Dermis microvascular lymphatic vessel endothelial cell (primary cell): Measurements from ENCODE around the gene APOC3. TPM values are rescaled to one million over a fixed set of nuclear protein-coding genes. Genes with fewer than 3 reads are reported as not detected.
A peak's percentile ranks its signal among the peaks of the same experiment; 100 is the strongest.
"Not testable (repeated sequence)": the region's sequence is repeated elsewhere in the genome, so short reads cannot be mapped to it uniquely, and the experiment has no call there.

ENCODE experiments used
- DNase-seq, 2 donors: peaks; one replicate each; pipeline versions ENCODE4 v3.0.0 to v3.0.0-alpha.2; 2010; ENCODE audit warnings: low read depth in 2 of 2
- total RNA-seq: library from RNA; depleted of rRNA; stranded (reverse); fragments of >200 nt; gene quantifications from 2 replicates; pipeline ENCODE4 v1.2.1, GENCODE V29; 2014

APOC3 gene
- total RNA-seq, 1 donor from 2014 or later = not detected

DNA sequence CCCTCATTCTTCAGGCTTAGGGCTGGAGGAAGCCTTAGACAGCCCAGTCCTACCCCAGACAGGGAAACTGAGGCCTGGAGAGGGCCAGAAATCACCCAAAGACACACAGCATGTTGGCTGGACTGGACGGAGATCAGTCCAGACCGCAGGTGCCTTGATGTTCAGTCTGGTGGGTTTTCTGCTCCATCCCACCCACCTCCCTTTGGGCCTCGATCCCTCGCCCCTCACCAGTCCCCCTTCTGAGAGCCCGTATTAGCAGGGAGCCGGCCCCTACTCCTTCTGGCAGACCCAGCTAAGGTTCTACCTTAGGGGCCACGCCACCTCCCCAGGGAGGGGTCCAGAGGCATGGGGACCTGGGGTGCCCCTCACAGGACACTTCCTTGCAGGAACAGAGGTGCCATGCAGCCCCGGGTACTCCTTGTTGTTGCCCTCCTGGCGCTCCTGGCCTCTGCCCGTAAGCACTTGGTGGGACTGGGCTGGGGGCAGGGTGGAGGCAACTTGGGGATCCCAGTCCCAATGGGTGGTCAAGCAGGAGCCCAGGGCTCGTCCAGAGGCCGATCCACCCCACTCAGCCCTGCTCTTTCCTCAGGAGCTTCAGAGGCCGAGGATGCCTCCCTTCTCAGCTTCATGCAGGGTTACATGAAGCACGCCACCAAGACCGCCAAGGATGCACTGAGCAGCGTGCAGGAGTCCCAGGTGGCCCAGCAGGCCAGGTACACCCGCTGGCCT, 641 bp downstream of the APOC3 start:
- no peak for DNase-seq

DNA sequence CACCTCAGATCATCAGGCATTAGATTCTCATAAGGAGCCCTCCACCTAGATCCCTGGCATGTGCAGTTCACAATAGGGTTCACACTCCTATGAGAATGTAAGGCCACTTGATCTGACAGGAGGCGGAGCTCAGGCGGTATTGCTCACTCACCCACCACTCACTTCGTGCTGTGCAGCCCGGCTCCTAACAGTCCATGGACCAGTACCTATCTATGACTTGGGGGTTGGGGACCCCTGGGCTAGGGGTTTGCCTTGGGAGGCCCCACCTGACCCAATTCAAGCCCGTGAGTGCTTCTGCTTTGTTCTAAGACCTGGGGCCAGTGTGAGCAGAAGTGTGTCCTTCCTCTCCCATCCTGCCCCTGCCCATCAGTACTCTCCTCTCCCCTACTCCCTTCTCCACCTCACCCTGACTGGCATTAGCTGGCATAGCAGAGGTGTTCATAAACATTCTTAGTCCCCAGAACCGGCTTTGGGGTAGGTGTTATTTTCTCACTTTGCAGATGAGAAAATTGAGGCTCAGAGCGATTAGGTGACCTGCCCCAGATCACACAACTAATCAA, 2.2 kb downstream of the APOC3 start:
- DNase-seq = no peak

DNA sequence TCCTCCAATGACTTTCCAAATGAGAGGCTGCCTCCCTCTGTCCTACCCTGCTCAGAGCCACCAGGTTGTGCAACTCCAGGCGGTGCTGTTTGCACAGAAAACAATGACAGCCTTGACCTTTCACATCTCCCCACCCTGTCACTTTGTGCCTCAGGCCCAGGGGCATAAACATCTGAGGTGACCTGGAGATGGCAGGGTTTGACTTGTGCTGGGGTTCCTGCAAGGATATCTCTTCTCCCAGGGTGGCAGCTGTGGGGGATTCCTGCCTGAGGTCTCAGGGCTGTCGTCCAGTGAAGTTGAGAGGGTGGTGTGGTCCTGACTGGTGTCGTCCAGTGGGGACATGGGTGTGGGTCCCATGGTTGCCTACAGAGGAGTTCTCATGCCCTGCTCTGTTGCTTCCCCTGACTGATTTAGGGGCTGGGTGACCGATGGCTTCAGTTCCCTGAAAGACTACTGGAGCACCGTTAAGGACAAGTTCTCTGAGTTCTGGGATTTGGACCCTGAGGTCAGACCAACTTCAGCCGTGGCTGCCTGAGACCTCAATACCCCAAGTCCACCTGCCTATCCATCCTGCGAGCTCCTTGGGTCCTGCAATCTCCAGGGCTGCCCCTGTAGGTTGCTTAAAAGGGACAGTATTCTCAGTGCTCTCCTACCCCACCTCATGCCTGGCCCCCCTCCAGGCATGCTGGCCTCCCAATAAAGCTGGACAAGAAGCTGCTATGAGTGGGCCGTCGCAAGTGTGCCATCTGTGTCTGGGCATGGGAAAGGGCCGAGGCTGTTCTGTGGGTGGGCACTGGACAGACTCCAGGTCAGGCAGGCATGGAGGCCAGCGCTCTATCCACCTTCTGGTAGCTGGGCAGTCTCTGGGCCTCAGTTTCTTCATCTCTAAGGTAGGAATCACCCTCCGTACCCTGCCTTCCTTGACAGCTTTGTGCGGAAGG, 2.9 kb downstream of the APOC3 start:
- no peak for DNase-seq

DNA sequence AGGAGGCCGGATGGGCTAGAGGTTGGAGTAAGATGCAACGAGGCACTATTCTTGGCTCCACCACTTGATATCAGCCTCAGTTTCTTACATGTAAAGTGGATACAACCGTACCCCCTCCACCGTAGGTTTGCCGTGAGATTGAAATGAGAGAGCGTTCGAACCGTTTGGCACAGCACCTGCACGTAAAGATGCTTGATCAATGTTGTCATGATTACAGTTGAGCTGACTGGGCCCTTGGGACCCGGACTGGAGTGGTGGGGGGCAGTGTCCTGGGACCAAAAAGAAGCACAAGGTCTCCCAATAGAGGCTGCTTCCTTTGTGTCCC, 3.7 kb downstream of the APOC3 start:
- no peak for DNase-seq

DNA sequence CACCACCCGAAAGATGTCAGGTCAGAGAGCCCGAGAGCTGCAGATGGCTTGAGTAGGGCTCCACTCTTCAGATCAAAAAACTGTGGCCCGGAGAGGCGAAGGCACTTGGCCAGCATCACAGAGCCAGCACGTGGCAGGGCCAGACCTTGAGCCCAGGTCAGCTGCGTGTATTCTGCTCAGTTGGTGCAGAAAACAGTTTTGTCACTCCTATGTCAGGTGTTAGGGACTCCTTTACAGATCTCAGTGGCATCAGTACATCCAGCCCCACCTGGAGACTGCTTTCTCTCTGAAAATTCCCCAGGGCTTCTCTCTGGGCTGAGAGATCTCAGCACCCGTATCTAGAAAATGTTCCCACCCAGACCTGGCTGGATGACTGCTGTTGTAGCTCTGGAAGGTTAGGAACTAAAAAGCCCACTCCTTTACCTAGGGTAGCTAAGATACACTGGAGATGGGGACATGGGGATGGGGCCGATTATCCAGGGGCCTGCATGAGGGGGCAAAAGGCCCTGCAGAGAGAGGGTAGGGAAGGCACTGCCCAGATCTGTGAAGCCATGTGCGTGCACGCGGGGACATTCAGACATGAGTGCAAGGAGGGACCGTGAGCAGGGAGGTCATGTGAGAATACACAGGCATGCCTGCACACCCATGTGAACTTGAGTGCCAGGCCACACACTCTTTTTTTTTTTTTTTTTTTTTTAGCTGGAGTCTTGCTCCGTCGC, 4.3 kb downstream of the APOC3 start:
- no peak for DNase-seq

DNA sequence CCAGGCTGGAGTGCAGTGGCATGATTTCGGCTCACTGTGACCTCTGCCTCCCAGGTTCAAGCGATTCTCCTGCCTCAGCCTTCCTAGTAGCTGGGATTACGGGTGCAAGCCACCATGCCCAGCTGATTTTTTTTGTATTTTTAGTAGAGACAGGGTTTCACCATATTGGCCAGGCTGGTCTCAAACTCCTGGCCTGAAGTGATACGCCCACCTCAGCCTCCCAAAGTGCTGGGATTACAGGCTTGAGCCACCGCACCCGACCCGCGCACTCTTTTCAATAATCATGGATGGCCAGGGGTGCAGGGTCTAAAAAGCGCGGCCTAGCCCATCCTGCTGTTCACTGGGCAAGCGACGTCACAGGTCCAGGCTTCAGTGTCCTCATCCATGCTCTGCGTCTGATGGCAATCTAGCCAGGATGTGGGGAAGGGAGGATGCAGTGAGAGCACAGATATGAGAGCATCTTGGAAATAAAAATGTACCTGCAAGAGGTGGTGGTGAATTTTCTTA, 4.9 kb downstream of the APOC3 start:
- DNase-seq = not testable (repeated sequence)

DNA sequence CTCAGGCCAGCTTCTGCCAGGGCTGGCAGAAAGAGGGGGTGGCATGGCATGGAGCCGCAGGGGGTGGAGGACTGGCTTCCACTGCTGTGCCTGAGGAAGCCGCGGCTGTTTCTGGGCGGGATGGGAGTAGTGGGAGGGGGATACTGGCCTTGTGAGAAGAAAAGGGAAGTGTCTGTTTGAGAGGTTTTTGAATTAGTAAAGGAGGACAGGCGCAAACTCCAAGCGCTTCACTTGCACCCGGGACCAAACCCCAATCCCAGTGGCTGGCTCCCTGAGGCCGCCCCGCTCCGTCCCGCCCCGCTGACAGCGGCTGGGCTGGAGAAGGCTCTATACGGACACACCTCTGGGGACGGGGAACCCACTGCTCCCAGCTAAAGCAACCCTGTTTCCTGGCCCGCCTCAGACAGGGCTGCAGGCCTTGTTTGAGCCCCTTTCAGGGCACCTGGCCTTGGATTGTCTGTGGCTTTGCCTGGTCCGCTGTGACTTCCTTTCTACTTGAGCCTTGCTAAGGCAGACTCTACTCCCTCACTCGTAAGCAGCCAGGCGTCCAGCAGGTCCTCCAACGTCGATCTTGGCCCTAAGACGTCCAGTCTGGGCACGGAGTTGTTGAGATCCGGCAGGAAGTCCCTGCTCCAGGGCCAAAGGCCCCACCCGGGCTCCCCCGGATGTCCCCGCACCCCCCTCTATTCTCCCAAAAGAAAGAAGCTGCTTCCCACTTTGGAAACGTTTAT, 5.5 kb downstream of the APOC3 start:
- no peak for DNase-seq

DNA sequence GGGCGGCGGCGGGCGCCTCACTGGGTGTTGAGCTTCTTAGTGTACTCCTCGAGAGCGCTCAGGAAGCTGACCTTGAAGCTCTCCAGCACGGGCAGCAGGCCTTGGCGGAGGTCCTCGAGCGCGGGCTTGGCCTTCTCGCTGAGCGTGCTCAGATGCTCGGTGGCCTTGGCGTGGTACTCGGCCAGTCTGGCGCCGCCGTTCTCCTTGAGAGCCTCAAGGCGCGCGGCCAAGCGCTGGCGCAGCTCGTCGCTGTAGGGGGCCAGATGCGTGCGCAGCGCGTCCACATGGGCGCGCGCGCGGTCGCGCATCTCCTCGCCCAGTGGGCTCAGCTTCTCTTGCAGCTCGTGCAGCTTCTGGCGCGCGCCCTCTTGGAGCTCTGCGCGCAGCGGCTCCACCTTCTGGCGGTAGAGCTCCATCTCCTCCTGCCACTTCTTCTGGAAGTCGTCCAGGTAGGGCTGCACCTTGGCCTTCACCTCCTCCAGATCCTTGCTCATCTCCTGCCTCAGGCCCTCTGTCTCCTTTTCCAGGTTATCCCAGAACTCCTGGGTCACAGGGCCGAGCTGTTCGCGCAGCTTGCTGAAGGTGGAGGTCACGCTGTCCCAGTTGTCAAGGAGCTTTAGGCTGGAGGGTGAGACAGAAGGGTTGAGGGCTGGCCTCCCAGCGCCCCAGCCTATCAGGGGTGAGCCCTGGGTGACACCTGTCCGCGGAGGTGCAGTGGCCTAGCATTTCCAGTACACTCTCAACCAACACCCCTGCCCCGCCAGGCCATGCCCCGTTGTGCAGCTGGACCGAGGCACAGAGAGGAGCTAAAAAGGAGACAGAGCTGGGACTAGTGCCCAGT, 6.3 kb downstream of the APOC3 start:
- DNase-seq = peak; percentile 17 to 89

DNA sequence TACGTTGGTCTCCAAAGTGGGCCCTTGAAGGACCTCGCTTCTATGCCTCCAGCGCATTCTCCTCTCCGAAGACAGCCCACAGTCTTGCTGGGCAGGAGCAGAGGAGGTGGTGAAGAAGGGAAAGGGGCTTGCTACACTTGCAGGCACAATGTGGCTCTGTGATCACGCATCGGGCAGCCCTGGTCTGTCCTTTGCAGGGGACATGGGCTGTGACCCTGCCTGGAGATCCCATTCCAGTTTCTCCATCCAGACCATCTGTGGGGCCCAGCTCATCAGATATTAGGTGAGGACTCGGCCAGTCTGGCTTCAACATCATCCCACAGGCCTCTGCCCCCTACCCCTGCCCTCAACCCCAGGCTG, 6.9 kb downstream of the APOC3 start:
- DNase-seq = no peak

DNA sequence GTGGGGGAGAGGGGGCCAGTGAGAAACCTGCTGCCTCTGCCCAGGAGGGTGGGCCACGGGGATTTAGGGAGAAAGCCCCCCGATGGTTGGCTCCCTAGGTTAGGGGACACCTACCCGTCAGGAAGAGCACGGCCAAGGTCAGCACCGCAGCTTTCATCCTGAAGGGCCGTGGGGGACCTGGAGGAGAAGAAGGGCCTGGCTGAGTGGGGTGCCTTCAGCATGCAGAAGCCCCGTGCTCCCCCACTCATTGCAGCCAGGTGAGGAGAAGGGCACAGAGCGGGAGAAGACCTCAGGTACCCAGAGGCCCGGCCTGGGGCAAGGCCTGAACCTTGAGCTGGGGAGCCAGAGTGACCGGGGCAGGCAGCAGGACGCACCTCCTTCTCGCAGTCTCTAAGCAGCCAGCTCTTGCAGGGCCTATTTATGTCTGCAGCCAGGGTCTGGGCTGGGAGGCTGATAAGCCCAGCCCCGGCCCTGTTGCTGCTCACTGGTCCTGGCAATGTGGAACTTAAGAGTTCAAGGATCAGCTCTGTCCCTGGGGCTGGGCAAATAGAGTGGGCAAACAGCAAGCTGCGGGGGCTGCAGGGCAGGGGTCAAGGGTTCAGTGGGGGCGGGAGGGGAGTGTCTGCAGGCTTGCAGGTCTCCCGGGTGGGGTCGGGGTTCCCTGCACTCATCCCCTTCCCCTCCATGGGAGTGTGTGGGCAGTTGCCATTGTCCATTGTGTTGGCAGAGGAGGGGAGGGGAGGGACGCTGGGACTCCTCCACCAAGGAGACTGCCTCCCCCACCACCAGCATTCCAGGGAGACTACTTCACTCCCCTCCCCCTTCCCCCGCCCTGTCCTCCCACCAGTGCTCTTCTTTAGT, 7.8 kb downstream of the APOC3 start, which contains the start of gene APOA1:
APOA1 (minus strand) TSS at position 392 of the 861 bp plus-strand sequence; CDS start at position 157, 235 bp downstream.
- no peak for DNase-seq

DNA sequence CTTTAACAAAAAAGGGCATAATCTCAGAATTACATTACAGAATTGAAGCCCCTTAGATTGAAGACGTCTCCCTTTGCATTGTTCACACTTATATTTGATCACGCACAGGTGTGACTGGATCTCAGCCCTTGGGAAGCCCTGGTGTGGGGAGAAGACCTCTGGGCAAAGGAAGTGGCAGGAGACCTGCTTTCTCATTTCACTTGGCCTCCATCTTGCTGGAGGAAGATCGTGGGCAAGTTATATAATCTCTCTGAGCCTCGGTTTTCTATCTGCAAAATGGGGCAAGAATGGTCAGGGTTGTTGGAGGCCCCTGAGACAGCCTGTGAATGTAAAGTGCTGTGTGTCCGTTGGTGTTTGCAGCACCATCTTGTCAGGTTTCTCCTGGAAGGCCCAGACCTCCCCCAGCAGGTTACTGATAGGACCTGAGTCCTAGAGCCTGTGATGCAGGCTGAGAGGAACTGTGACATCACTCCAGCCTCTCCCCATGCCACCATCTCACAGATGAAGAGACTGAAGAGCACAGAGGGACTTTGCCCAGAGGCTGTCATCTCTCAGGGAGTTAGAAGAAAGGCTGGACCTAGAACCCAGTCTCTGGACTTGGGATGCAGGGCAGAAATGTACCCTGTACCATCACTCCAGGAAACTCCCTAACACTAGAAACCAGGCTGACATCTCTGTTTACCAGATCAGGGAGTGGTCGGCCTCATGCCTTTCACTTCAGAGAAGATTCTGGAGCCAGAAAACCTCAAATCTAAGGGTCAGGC, 8.8 kb downstream of the APOC3 start:
- DNase-seq = no peak

DNA sequence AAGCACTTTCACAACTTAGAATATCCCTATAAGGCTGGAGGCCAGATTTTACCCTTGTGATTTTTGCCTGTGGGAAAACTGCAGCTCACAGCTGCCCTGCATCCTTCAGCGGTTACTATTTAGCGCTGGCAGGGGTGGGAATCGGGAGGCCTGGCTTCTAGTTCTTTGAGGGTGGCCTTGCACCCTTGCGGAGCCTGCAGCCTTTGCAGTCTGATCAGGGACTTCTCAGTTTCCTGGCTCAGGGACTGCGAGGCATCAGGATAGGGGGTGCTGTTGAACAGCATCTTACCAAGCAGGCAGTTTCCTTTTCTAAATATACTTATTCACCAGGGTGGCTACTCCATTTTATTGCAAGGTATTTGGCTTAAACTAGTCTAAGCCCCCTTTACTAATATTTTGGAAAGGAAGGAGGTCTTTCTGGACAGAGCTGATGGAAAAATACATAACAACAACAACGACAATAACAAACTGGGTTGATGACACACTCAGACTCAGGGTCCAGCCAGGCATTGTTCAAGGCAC, 10.6 kb downstream of the APOC3 start:
- DNase-seq = peak in 1 of 2 donors; percentile 10

DNA sequence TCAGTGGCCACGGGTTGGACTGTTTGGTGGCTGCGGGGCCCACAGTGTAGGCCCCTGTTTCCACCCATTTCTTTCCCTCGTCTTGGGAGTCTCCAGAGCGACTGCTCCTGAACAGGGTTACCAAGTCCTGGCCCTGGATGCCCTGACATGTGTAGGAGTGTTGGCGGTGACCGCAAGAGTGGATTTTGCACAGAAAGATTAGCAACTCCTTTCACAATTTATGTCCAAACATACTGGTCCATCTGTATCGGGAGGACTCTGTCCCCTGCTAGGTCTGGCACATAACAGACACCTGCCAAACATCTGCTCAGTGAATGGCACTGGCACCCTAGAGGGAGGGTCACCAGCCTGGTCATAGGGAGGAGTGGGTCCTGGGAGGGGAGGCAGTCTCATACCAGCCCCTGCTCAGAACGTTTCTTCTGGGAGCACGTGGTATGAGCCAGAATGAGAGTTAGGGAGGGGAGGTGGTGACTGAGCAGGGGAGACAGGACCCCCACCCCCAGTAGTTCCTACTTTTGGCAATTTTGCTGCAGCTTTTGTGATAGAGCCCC, 11.1 kb downstream of the APOC3 start:
- no peak for DNase-seq

DNA sequence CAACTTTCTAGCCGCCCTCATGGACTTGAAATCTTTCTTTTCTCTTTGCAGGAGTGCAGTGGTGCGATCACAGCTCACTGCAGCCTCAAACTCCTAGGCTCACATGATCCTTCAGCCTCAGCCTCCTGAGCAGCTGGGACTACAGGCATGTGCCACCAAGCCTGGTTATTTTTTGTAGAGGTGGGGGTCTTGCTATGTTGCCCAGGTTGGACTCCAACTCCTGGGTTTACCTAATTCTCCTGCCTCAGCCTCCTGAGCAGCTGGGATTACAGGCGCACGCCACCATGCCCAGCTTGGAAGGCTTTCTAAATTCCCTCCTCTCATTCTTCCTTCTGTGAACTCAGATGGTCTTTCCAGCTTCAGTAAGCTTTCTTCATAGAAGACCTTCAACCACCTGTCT, 12.4 kb downstream of the APOC3 start:
- DNase-seq = no peak

DNA sequence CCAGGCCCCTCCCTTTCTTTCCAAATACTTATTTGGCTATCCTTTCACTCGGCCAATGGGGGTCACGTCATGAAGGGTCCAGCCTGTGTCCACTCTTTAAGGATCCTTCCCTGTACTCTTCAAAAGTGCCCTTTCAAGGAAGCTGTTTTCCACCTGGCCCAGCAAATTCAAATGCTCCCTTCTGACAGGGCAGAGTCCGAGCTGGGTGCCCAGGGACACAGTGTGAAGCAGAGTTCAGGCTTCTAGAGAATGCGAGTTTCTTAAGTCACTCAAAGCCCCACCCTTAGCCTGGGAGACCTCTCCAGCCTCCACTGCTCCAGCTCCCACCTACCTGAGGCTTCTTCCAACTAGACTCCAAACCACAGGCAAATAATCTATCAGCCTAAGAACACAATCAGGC, 13.2 kb downstream of the APOC3 start:
- no peak for DNase-seq

DNA sequence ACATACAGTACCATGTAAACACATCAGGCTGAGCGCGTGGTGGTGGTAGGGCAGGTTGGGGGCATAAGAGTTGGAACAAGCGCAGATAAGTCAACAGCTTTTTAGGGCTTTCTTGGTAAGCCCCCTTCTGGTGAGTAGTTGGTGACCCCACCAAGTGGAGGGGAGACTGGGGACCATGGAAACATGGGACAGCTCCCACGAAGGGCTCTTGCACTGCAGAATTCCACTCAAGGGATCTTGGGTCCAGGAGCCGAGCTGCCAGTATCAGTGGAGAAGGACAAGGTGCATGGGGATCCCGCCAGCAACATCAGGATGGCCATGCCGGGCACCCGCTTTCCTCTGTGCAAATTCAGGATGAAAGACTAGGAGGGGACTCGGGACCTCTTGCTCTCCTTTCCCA, 14.0 kb downstream of the APOC3 start:
- DNase-seq = no peak

DNA sequence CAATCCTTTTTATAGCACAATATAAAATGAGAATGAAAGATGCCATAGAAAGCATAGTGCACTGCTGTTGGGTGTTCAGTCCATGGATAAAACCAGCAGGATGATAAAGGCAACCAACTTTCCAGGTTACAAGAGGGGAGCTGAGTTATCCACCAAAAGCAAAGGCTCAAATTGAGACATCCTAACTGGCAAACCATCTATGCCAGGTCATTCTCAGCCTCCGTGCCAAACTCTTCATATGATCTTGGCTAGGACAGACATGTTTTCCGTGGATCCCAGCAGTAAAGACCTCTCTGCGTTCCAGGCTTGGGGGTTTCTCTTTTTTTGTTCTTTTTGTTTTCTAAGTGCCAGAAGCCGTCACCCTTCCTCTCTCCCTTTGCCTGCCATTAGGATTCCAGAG, 15.0 kb downstream of the APOC3 start:
- DNase-seq = no peak

DNA sequence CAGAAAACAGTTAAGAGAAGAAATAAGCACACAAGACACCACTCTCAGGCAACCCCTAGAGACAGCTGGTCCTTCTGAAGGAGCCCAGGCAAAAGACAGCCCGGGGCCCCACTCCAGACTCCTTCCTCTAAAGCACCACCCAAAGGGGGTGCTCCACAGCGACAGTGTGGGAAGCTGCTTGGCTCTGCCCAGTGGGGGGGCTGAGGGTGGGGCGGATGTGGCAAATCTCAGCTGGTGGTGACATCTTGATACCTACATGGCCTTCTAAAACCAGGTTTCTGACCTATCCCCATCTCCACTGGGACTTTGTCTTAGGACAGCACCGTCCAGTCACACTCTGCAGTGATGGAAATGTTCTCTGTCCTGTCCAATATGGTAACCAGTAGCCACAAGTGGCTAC, 17.9 kb downstream of the APOC3 start:
- DNase-seq = no peak
